HEK293T (cell line): ENCODE results near the gene TTLL7.

Source experiments
- FOXA1 ChIP-seq: fragments of 450-650 bp; IDR thresholded peaks from 2 replicates; pipeline ENCODE4 v1.6.1; 2016; ENCODE audit warnings: mild to moderate bottlenecking
- SUZ12 ChIP-seq: fragments of 450-650 bp; IDR thresholded peaks from 2 replicates; pipeline ENCODE4 v1.6.1; 2016; ENCODE audit warnings: mild to moderate bottlenecking
- ZNF384 ChIP-seq: fragments of 450-650 bp; IDR thresholded peaks from 2 replicates; pipeline ENCODE4 v1.6.1; 2016

DNA sequence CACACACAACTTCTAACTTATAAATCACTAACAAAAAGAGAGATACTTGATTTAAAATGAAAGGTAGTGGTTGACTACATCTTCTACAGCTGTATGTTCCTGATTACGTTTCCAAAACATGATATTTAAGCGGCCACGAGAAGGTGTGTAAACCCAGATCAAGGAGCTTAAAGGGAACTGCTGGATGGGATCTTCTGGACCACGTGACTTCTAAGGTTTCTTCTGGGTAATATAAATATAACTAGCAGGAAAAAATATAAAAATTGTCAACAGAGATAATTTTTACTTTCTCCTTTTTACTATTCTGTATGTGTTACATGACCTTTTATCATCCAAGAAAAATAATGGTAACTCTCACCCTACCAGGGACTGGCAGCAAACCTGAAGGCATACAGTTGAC is 66.2 kb downstream of the TTLL7 start:
- no peak for TF ChIP-seq FOXA1
- no peak for TF ChIP-seq ZNF384
- no peak for TF ChIP-seq SUZ12
